T follicular helper cell (primary cell): Measurements from ENCODE around the gene ZNF860.

Experiments used
- DNase-seq: peaks from one replicate; pipeline ENCODE4 v3.0.0-alpha.2; 2020; ENCODE audit warnings: low read depth
- total RNA-seq, 2 experiments: gene quantifications; one replicate each; lab custom pipeline; 2026; lab: John Stamatoyannopoulos, UW

Gene ZNF860
- total RNA-seq = 0 to 0.39 reads per million in 2 experiments

GRCh38 chr3:31981206-31982181 is at the start of gene ZNF860, which contains the start of gene OSBPL10:
Gene ZNF860 (plus strand): TSS chr3:31981750. CDS start chr3:31989080, 7,330 bp downstream.
Gene OSBPL10 (minus strand): TSS chr3:31981262. CDS start chr3:31981179, 83 bp downstream.
- DNase-seq = no peak

DNA sequence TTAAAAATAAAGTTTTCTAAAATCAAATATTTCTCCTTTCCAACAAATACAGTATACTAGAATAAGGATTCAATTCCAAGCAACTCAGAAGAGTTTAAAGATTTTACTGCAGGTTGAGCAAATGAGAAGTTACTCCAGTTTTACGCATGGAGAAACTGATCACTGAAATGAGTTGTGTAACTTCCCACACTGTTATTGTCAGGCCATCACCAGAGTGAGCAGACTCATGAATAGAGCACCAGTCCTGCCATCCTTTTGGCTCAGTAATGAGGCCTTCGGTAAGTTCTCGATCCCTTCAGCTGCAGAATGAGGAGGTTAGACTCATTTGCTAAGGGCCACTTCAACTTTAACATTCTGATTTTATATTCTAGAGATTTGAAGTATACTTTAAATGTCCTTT is 48.6 kb upstream of the ZNF860 start:
- no peak for DNase-seq

- DNase-seq = no peak
These were observed 47.5 kb upstream of the ZNF860 start for GRCh38 chr3:31934018-31934417.

GRCh38 chr3:31934866-31935265 is 46.7 kb upstream of the ZNF860 start:
- no peak for DNase-seq

GRCh38 chr3:31936420-31937060 is 45.0 kb upstream of the ZNF860 start:
- DNase-seq = no peak

GRCh38 chr3:31937225-31937624 is 44.3 kb upstream of the ZNF860 start:
- no peak for DNase-seq

GRCh38 chr3:31942446-31942845 is 39.1 kb upstream of the ZNF860 start:
- no peak for DNase-seq

DNA sequence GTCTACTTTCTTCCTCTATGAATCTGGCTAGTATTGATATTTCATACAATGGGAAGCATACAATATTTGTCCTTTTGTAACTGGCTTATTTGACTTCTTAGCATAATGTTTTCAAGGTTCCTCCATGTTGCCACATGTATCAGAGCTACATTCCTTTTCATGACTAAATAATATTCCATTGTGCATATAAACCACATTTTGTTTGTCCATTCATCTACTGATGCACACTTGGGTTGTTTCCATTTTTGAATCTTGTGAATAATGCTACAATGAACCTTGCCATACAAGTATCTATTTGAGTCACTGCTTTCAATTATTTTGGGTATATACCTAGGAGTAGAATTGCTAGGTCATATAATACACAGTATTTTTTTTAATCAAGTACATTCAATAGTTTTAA is 38.5 kb upstream of the ZNF860 start:
- DNase-seq = no peak

- no peak for DNase-seq
These were observed 35.9 kb upstream of the ZNF860 start for GRCh38 chr3:31945738-31946052.

DNA sequence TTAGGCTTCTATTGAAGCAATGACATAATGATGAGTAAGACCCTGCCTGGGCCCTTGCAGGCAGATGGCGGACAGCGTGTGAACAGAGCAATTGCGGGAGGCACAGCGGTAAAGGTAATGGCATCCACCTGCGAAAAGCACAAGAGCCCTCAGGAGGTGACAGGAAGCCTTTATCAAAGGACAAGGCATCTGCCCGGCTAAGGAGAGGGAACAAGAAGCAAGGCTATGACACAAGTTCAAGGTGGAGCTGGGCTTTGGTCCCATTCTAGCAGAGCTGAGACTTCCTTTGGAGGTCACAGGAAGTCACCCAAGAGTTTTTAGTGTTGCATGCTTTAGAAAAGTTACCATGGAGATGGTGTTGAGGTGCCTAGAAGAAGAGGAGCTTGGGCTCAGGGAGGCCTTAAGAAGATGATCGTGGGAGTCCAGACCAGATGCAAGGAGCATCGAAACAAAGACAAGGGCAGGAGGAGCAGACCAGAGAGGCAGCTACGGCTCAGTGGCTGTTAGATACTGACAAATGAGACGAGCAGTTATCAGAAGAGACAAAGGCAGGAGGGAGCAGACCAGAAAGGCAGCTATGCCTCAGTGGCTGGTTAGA is 35.0 kb upstream of the ZNF860 start:
- DNase-seq = no peak

DNA sequence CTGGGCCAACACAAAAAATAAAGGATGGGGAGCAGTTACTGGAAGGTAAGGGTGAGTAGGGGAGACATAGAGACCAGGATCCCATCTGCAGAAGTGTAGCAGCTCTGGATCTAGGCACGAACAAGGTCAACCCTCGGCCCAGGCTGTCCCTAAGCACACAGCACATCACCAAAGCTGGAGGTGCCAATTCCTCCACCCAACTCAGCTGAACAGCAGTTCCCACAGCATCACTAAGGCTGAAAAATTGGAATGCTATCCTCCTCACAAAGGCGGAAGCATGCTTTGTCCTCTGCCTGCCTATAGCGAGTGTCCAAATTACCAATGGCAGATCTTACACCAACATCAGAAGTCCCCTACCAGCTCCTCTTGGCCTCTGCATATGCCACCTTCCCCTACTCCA is 34.4 kb upstream of the ZNF860 start:
- DNase-seq = no peak

GRCh38 chr3:31947671-31948091 is 33.9 kb upstream of the ZNF860 start:
- DNase-seq = no peak

- DNase-seq = no peak
These were observed 33.3 kb upstream of the ZNF860 start for GRCh38 chr3:31948280-31948679.

DNA sequence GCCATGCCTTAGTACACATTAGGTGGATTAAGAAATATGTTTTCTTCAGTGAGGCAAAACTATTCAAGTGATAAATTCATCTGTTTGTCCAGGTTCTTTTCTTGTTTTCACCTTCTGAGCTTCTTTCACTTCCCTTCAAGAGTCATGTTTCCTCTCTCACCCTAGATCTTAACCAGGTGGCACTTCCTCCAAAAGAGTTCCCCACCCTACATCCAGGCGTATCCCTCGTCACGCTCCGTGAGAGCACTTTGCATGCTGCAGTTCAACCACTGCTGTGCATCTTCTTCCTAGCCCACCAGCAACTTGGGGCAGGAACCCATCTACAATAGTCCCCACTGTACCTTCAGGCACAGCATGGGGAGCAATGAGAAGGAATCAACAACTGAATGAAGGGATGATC is 29.3 kb upstream of the ZNF860 start:
- DNase-seq = no peak

DNA sequence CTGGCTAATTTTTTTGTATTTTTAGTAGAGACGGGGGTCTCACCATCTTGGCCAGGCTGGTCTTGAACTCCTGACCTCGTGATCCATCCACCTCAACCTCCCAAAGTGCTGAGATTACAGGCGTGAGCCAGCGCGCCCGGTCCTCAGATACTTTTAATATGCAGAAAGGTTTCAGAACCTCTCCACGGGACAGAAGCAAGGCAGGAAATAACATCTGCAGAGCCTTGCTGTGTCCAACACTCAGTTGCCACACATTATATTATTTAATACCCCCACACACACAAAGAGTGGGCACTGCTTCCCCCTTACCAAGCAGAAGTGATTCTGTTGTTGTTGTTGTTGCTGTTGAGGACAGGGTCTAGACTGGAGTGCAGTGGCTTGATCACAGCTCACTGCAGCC is 28.5 kb upstream of the ZNF860 start:
- no peak for DNase-seq

GRCh38 chr3:31953636-31954035 is 27.9 kb upstream of the ZNF860 start:
- DNase-seq = no peak

- DNase-seq = no peak
These were observed 26.0 kb upstream of the ZNF860 start for GRCh38 chr3:31955581-31955980.

DNA sequence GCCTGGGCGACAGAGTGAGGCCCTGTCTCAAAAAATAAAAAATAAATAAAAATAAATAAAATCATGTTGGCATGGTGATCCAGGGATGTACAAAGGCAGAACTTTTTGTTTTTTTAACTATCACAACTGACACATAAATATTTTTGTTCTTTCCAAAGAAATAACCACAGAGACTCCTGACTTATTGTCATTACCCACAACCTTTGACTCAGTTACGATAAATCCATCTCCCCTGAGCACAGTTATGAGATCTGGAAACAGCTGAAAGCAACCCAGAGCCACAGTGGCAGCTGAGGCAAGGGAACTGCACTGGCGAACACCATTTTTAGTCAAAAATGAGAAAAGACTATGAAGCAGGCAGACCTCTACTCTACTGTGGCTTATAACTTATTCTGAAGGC is 24.4 kb upstream of the ZNF860 start:
- DNase-seq = no peak

- DNase-seq = no peak
These were observed 22.8 kb upstream of the ZNF860 start for GRCh38 chr3:31958701-31959152.

GRCh38 chr3:31959251-31959650 is 22.3 kb upstream of the ZNF860 start:
- DNase-seq = no peak

DNA sequence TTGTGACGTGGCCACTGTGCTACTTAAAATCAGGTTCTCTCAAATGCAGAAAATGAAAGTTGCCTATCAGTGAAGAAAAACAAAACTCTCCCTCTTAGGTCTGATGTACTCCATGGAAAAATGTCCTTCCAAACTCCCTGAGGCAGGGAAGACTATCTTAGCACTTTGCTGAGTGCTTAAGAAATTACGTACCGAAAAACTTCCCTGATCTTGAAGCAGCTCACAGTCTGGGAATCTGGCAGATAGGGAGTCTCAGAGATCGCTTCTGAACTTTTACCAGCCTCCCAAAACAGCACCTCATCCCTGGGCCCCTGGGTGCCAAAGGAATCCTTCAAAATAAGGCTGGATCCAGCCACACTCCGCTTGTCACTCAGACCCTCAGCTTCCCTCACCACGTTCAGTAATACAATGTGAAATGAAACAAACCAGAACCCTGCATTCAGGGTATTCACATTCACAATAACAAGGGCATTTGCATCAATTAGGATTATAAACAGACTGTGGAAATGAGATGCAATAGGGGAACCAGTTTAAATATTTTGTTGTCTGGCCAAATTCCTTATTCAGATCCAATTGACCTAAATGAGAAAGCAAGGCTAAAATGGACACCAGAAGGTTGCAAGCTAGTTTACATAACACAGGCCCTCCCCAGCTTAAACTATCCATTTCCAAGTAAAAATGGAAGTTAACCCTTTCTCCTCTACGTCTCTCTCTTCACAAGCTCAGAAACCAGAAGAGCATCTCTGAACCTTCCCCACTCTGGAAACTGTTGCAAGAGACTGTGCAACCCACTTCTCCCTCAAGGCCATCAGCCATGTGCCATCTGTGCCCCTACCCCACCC is 21.4 kb upstream of the ZNF860 start:
- DNase-seq = no peak
